GM18867 (cell line): Measurements from ENCODE around the gene ABI2.

ENCODE experiments used
- ATAC-seq: cut with Tn5 transposase; IDR thresholded peaks from one replicate; pipeline ENCODE4 v1.9.1; 2021; ENCODE audit warnings: mild to moderate bottlenecking, moderate library complexity; ENCODE audit not compliant: unreplicated experiment

ABI2 gene

DNA sequence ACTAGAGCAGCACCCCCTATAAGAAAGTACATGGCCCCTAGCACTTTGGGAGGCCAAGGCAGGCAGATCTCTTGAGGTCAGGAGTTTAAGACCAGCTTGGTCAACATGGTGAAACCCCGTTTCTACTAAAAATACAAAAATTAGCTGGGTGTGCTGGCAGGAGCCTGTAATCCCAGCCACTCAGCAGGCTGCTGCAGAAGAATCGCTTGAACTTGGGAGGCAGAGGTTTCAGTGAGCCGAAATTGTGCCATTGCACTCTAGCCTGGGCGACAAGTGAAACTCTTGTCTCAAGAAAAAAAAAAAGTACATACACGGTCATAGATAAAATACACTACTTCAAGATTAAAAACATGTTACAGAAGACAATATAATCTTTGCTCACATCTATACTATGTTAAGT is 143.1 kb downstream of the ABI2 start:
- no peak for ATAC-seq

DNA sequence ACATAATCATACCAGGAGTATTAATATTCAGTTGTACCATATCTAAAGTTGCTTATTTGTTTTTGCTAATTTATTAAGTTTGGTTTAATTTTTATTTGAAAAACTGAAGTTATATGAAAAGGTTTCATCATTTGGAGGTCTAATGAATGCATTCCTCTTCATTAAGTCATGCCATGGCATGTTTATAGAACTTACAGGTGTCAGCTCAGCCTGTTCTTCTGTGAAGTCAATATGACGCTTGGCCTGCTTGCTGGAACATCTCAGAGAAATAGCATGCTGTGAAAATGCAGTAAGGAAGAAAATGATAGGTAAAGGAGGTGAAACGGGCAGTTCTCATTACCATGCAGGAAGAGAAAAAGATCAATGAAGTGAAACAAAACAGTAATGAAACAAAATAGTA is 148.7 kb downstream of the ABI2 start:
- no peak for ATAC-seq

- no peak for ATAC-seq
Observed at GRCh38 chr2:203480623-203481022, 152.4 kb downstream of the ABI2 start.

DNA sequence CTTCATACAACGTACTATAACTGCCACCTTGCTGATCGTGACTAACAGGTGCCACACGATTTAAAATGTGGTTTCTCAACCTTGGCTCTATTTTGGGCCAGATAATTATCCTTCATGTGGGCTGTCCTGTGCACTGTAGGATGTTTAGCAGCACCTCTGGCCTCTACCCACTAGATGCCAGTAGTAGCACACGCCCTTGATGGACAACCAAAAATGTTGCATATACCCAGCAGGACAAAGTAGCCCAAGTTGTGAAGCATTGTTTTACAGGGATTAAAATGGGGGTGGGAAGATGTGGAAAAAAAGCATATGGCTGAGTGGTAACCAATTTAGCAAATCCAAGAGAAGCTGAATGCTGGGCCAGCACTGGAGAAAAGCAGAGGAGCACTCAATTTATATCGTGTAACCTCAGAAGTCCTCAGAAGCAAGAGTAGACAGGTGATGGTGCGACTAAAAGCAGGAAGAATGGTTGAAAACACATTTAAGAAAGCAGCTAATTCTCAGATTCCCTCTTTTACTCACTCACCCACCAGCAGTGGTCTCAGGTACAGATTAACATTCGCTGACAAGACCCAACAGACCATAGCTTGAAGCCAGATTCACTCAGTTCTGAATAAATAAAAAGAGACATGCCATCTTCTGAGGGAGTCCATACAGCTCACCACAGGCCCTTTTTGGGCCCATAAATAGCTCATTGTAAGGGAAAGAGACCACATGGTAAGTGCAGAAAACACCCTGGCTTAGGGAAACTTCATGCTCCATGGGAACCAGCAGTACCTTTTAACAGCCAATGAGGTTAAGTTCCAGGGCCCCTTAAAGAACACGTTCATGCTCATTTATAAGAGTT is 156.3 kb downstream of the ABI2 start:
- ATAC-seq = peak; percentile 86

- ATAC-seq = no peak
Observed at GRCh38 chr2:203489531-203489930, 161.3 kb downstream of the ABI2 start.

DNA sequence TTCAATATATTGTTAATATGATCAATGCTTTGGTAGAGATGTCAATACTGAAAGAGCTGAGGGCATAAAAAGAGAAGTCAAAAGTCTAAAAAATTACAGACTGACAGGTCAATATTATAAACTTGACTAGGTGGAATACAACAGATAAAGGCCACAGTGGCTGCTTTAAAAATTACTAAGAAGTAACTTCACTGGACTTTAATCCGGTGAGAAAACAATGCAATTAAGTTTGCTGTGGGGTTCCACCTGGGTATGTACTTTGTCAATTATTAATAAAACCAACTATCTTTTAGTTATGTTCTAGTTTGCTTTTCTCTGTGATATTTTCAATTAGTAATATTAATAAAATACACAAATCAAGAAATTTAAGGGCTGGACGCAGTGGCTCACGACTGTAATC is 162.2 kb downstream of the ABI2 start:
- ATAC-seq = no peak

DNA sequence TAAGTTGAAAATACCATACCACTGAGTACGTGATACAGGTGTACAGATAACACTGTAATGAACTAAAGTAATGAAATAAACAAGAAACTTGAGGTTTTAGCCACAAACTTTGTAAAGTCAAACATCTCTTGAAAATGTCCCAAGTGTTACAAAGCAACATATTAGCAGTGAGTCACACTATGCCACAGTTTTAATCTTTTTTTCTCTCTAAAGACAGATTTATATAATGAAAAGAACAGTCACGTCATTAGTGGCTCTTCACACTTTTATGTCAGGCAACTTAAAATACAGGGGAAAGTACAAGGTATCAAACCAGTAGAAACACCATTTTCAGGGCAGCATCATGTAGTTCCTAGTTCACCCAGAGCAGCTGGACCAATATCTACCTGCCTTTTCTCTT is 164.8 kb downstream of the ABI2 start:
- peak; percentile 60 for ATAC-seq
